Stimulated activated CD4-positive, alpha-beta T cell treated with anti-CD3 and anti-CD28 coated beads, Interleukin-12 subunit alpha, Interleukin-12 subunit beta, amount 100 ng/mL, for 4 hours (primary cell): ENCODE data around the gene FAAH.
"Not testable (repeated sequence)": the region's sequence is repeated elsewhere in the genome, so short reads cannot be mapped to it uniquely, and the experiment has no call there.

Source experiments
- DNase-seq: peaks from one replicate; pipeline ENCODE4 v3.0.0-alpha.2; 2020

FAAH gene

GRCh38 chr1:46394108-46394871 lies at the start of gene FAAH:
Gene FAAH (plus strand): TSS chr1:46394317. CDS start chr1:46394349, 32 bp downstream.
- DNase-seq: peak; percentile 36

GRCh38 chr1:46344481-46344880 lies 49.6 kb upstream of the FAAH start:
- no peak for DNase-seq

GRCh38 chr1:46345281-46345680 lies 48.8 kb upstream of the FAAH start:
- no peak for DNase-seq

- no peak for DNase-seq
Observed at GRCh38 chr1:46352363-46352762, 41.8 kb upstream of the FAAH start.

GRCh38 chr1:46355920-46356319 lies 38.2 kb upstream of the FAAH start:
- DNase-seq: not testable (repeated sequence)

GRCh38 chr1:46362158-46362557 lies 32.0 kb upstream of the FAAH start:
- DNase-seq: no peak

GRCh38 chr1:46363121-46363520 lies 31.0 kb upstream of the FAAH start:
- no peak for DNase-seq

- DNase-seq: no peak
Observed at GRCh38 chr1:46364612-46365011, 29.5 kb upstream of the FAAH start.

- not testable (repeated sequence) for DNase-seq
Observed at GRCh38 chr1:46365796-46366195, 28.3 kb upstream of the FAAH start.

- DNase-seq: no peak
Observed at GRCh38 chr1:46367072-46367471, 27.0 kb upstream of the FAAH start.

- DNase-seq: not testable (repeated sequence)
Observed at GRCh38 chr1:46367701-46368100, 26.4 kb upstream of the FAAH start.

GRCh38 chr1:46368791-46369190 lies 25.3 kb upstream of the FAAH start:
- no peak for DNase-seq

- no peak for DNase-seq
Observed at GRCh38 chr1:46369542-46370213, 24.4 kb upstream of the FAAH start.

- no peak for DNase-seq
Observed at GRCh38 chr1:46370214-46370633, 23.9 kb upstream of the FAAH start.

- no peak for DNase-seq
Observed at GRCh38 chr1:46372431-46372830, 21.7 kb upstream of the FAAH start.

GRCh38 chr1:46379996-46380395 lies 14.1 kb upstream of the FAAH start:
- no peak for DNase-seq

- DNase-seq: no peak
Observed at GRCh38 chr1:46380508-46380907, 13.6 kb upstream of the FAAH start.

GRCh38 chr1:46393510-46393909 lies 607 bp upstream of the FAAH start:
- no peak for DNase-seq

GRCh38 chr1:46394872-46395465 lies 852 bp downstream of the FAAH start:
- no peak for DNase-seq

- DNase-seq: no peak
Observed at GRCh38 chr1:46396441-46397398, 2.6 kb downstream of the FAAH start.

- DNase-seq: no peak
Observed at GRCh38 chr1:46399307-46399706, 5.2 kb downstream of the FAAH start.

GRCh38 chr1:46400421-46400820 lies 6.3 kb downstream of the FAAH start:
- no peak for DNase-seq
